H9 (cell line): ENCODE data around the gene CEP85L. TPM values are rescaled to one million over a fixed set of nuclear protein-coding genes. Genes with fewer than 3 reads are reported as not detected.

Experiments used
- DNase-seq: peaks from one replicate; pipeline ENCODE4 v3.0.0-alpha.2; 2017
- H2AFZ ChIP-seq: one replicate; pipeline ENCODE4 v1.6.1; 2013; ENCODE audit warnings: mild to moderate bottlenecking, low read length, control low read depth, moderate library complexity
- H2AK5ac ChIP-seq: 2 replicates; pipeline ENCODE4 v1.6.1; 2013; ENCODE audit warnings: low read length, control low read depth, mixed read lengths; ENCODE audit not compliant: insufficient read length
- H2BK120ac ChIP-seq: one replicate; pipeline ENCODE4 v1.6.1; 2013; ENCODE audit warnings: low read depth, mild to moderate bottlenecking, low read length, control low read depth, inconsistent platforms; ENCODE audit not compliant: poor library complexity, severe bottlenecking
- H2BK12ac ChIP-seq: 2 replicates; pipeline ENCODE4 v1.6.1; 2013; ENCODE audit warnings: low read length, control low read depth, mixed read lengths, low read depth; ENCODE audit not compliant: insufficient read length
- H2BK15ac ChIP-seq: 2 replicates; pipeline ENCODE4 v1.6.1; 2013; ENCODE audit warnings: low read depth, low read length, control low read depth
- H2BK20ac ChIP-seq: one replicate; pipeline ENCODE4 v1.6.1; 2013; ENCODE audit warnings: low read depth, mild to moderate bottlenecking, low read length, control low read depth, inconsistent platforms; ENCODE audit not compliant: poor library complexity, severe bottlenecking
- H2BK5ac ChIP-seq: 2 replicates; pipeline ENCODE4 v1.6.1; 2013; ENCODE audit warnings: low read length, control low read depth, mixed read lengths; ENCODE audit not compliant: insufficient read length
- H3K14ac ChIP-seq: 2 replicates; pipeline ENCODE4 v1.6.1; 2013; ENCODE audit warnings: low read length, control low read depth; ENCODE audit not compliant: insufficient read depth
- H3K18ac ChIP-seq: 2 replicates; pipeline ENCODE4 v1.6.1; 2013; ENCODE audit warnings: low read depth, mild to moderate bottlenecking, mixed read lengths, low read length, control low read depth; ENCODE audit not compliant: insufficient read length
- H3K23ac ChIP-seq: 2 replicates; pipeline ENCODE4 v1.6.1; 2013; ENCODE audit warnings: low read length, control low read depth, mixed read lengths, low read depth; ENCODE audit not compliant: insufficient read length
- H3K23me2 ChIP-seq: 2 replicates; pipeline ENCODE4 v1.6.1; 2013; ENCODE audit warnings: low read depth, mild to moderate bottlenecking, mixed read lengths, low read length, control low read depth; ENCODE audit not compliant: insufficient read length, poor library complexity, severe bottlenecking
- H3K27ac ChIP-seq: 2 replicates; pipeline ENCODE4 v1.5.1; 2013; ENCODE audit warnings: low read length, control low read depth, mixed read lengths, low read depth; ENCODE audit not compliant: insufficient read length
- H3K27me3 ChIP-seq: 2 replicates; pipeline ENCODE4 v1.6.1; 2013; ENCODE audit warnings: low read length, control low read depth, inconsistent platforms; ENCODE audit not compliant: insufficient read depth
- H3K4ac ChIP-seq: 2 replicates; pipeline ENCODE4 v1.6.1; 2013; ENCODE audit warnings: low read depth, mild to moderate bottlenecking, control low read depth, inconsistent platforms, low read length, moderate library complexity
- H3K4me1 ChIP-seq: 2 replicates; pipeline ENCODE4 v1.6.1; 2013; ENCODE audit warnings: low read length, control low read depth, inconsistent platforms; ENCODE audit not compliant: insufficient read depth
- H3K4me2 ChIP-seq: 2 replicates; pipeline ENCODE4 v1.6.1; 2013; ENCODE audit warnings: low read length, control low read depth, mixed read lengths; ENCODE audit not compliant: insufficient read length, insufficient read depth
- H3K56ac ChIP-seq: 2 replicates; pipeline ENCODE4 v1.6.1; 2013; ENCODE audit warnings: low read depth, mild to moderate bottlenecking, mixed read lengths, low read length, control low read depth; ENCODE audit not compliant: insufficient read length
- H3K79me1 ChIP-seq: 2 replicates; pipeline ENCODE4 v1.6.1; 2013; ENCODE audit warnings: low read depth, mild to moderate bottlenecking, moderate library complexity, low read length, control low read depth, inconsistent platforms; ENCODE audit not compliant: insufficient read depth, poor library complexity, severe bottlenecking
- H3K79me2 ChIP-seq: 2 replicates; pipeline ENCODE4 v1.6.1; 2013; ENCODE audit warnings: low read length, control low read depth, inconsistent platforms; ENCODE audit not compliant: insufficient read depth
- H3K9ac ChIP-seq: 2 replicates; pipeline ENCODE4 v1.6.1; 2013; ENCODE audit warnings: low read length, control low read depth, mixed read lengths; ENCODE audit not compliant: insufficient read length; ENCODE audit errors: extremely low read depth
- H3K9me3 ChIP-seq: one replicate; pipeline ENCODE4 v1.6.1; 2013; ENCODE audit warnings: low read depth, low read length, inconsistent platforms; ENCODE audit not compliant: control insufficient read depth
- H3T11ph ChIP-seq: one replicate; pipeline ENCODE4 v1.6.1; 2013; ENCODE audit warnings: mild to moderate bottlenecking, low read length, control low read depth, inconsistent platforms
- H4K20me1 ChIP-seq: one replicate; pipeline ENCODE4 v1.6.1; 2013; ENCODE audit not compliant: control insufficient read depth, insufficient read length, insufficient read depth
- H4K5ac ChIP-seq: 2 replicates; pipeline ENCODE4 v1.6.1; 2013; ENCODE audit warnings: low read depth, mild to moderate bottlenecking, mixed read lengths, low read length, control low read depth; ENCODE audit not compliant: insufficient read length
- H4K8ac ChIP-seq: replicated peaks from 2 replicates; pipeline ENCODE4 v1.6.1; 2013; ENCODE audit warnings: low read length, control low read depth, mixed read lengths, low read depth; ENCODE audit not compliant: insufficient read length
- H4K91ac ChIP-seq: 2 replicates; pipeline ENCODE4 v1.6.1; 2013; ENCODE audit warnings: low read depth, mild to moderate bottlenecking, moderate library complexity, mixed read lengths, low read length, control low read depth; ENCODE audit not compliant: insufficient read length
- H3K27ac Mint-ChIP-seq, 3 experiments: 2 replicates in 2 of 3; 3 replicates in 1 of 3; pipeline ENCODE4 v1.8.0; 2020 to 2021; ENCODE audit warnings: mixed read lengths in 3 of 3, mild to moderate bottlenecking in 1 of 3, moderate library complexity in 1 of 3
- H3K27me3 Mint-ChIP-seq: 2 replicates; pipeline ENCODE4 v1.8.0; 2021; ENCODE audit warnings: low read depth, mild to moderate bottlenecking, moderate library complexity, mixed read lengths
- H3K36me3 Mint-ChIP-seq, 3 experiments: 2 replicates in 2 of 3; 3 replicates in 1 of 3; pipeline ENCODE4 v1.8.0; 2020 to 2021; ENCODE audit warnings: low read depth in 3 of 3, mixed read lengths in 3 of 3; ENCODE audit not compliant: insufficient read depth in 1 of 3
- H3K4me1 Mint-ChIP-seq, 2 experiments: 2 replicates each; pipeline ENCODE4 v1.8.0; 2020; ENCODE audit warnings: mixed read lengths in 2 of 2
- H3K4me3 Mint-ChIP-seq, 2 experiments: 2 replicates in 1 of 2; 3 replicates in 1 of 2; pipeline ENCODE4 v1.8.0; 2020 to 2021; ENCODE audit warnings: mild to moderate bottlenecking in 2 of 2, mixed read lengths in 2 of 2, moderate library complexity in 1 of 2
- H3K9me3 Mint-ChIP-seq, 2 experiments: 2 replicates in 1 of 2; 3 replicates in 1 of 2; pipeline ENCODE4 v1.8.0; 2020; ENCODE audit warnings: mild to moderate bottlenecking in 2 of 2, mixed read lengths in 2 of 2, moderate library complexity in 1 of 2
- CTCF ChIP-seq: fragments of 200-600 bp; sonication (generic); conservative IDR thresholded peaks from 3 replicates; pipeline ENCODE4 v1.8.0; 2021; ENCODE audit warnings: antibody characterized with exemption, mild to moderate bottlenecking
- WGBS: extraction: QIAGEN DNeasy Blood & Tissue Kit; methylation state at CpG from one replicate; pipeline ENCODE4 v1.1.7; 2013; ENCODE audit warnings: missing lambda C conversion rate, low lambda C conversion rate, mixed read lengths; ENCODE audit not compliant: insufficient read length; ENCODE audit errors: extremely low coverage; 5-methylcytosine and 5-hydroxymethylcytosine counted together
- total RNA-seq: library from RNA; stranded (reverse); gene quantifications from 2 replicates; pipeline ENCODE4 v1.2.1, GENCODE V29; 2021

CEP85L gene
- total RNA-seq, 1 experiment from 2014 or later, result 3.8 TPM

GRCh38 chr6:118597636-118598035, 53.8 kb downstream of the CEP85L start:
- H4K91ac ChIP-seq, result no peak overlapping the region
- H2BK120ac ChIP-seq, result no peak overlapping the region
- no peak overlapping the region for H3K4ac ChIP-seq
- no peak overlapping the region for H4K8ac ChIP-seq
- H3K4me1 ChIP-seq, result no peaks in the 10 kb centered on the region; the same call in 1 of the 2 replicates
- H3K56ac ChIP-seq, result no peak overlapping the region
- H3K27ac Mint-ChIP-seq, result peak overlapping the region in 2 of 3 experiments; percentile 10 to 70; a peak in 1 of 7 replicates
- no peak overlapping the region for H3K23ac ChIP-seq
- no peaks in the 10 kb centered on the region for H4K20me1 ChIP-seq
- no peak overlapping the region for H3K27ac ChIP-seq
- no peaks in the 10 kb centered on the region for H3K27me3 Mint-ChIP-seq
- no peaks in the 10 kb centered on the region for H3K79me2 ChIP-seq
- H3K27me3 ChIP-seq, result no peaks in the 10 kb centered on the region
- H2BK20ac ChIP-seq, result no peak overlapping the region
- peaks cover 0 to 1% (median 0%) of the 10 kb centered on the region in 3 experiments; a peak in 3 of 7 replicates for H3K36me3 Mint-ChIP-seq
- H3K9me3 Mint-ChIP-seq, result no peaks in the 10 kb centered on the region; a peak in 2 of 5 replicates
- H2BK12ac ChIP-seq, result no peak overlapping the region
- no peak for TF ChIP-seq CTCF
- H4K5ac ChIP-seq, result no peak overlapping the region
- H2AFZ ChIP-seq, result no peak overlapping the region
- H3K4me2 ChIP-seq, result no peak overlapping the region
- no peak overlapping the region for H2BK5ac ChIP-seq
- no peak overlapping the region for H3T11ph ChIP-seq
- no peak overlapping the region for H3K18ac ChIP-seq
- H3K9me3 ChIP-seq, result no peaks in the 10 kb centered on the region
- H3K23me2 ChIP-seq, result no peaks in the 10 kb centered on the region
- H2AK5ac ChIP-seq, result no peak overlapping the region
- no CpG with 5 or more reads among the region's 3 CpGs for WGBS
- H3K14ac ChIP-seq, result no peak overlapping the region
- H3K9ac ChIP-seq, result no peak overlapping the region
- H3K4me3 Mint-ChIP-seq, result no peak overlapping the region
- DNase-seq, result no peak
- no peak overlapping the region for H2BK15ac ChIP-seq
- peaks cover 24 to 27% of the 10 kb centered on the region in 2 experiments for H3K4me1 Mint-ChIP-seq
- peaks cover 2% of the 10 kb centered on the region for H3K79me1 ChIP-seq
